A549 (cell line): ENCODE measurements around the gene SCYL2.

Experiments
- MAFK ChIP-seq: fragments of 450-650 bp; IDR thresholded peaks from 2 replicates; pipeline ENCODE4 v1.6.1; 2014; ENCODE audit not compliant: partially characterized antibody
- POLR2A ChIP-seq: IDR thresholded peaks from 2 replicates; pipeline ENCODE4 v1.6.1; 2012; ENCODE audit warnings: mild to moderate bottlenecking, low read length
- RARB ChIP-seq: fragments of 250-450 bp; sonication (Bioruptor Pico); IDR thresholded peaks from 2 replicates; pipeline ENCODE4 v1.8.0; 2021; ENCODE audit warnings: mild to moderate bottlenecking, moderate library complexity
- RCOR1 ChIP-seq: fragments of 150-350 bp; IDR thresholded peaks from 2 replicates; pipeline ENCODE4 v1.6.1; 2014; ENCODE audit warnings: antibody characterized with exemption, low read length, low read depth
- RFX5 ChIP-seq: fragments of 450-650 bp; IDR thresholded peaks from 2 replicates; pipeline ENCODE4 v1.7.1; 2014; ENCODE audit warnings: antibody characterized with exemption, mild to moderate bottlenecking, moderate library complexity
- ZFP36 ChIP-seq: fragments of 450-650 bp; IDR thresholded peaks from 2 replicates; pipeline ENCODE4 v1.6.1; 2014; ENCODE audit warnings: borderline replicate concordance; ENCODE audit not compliant: partially characterized antibody
- TF ChIP-seq, protein P1 (sequence below): fragments of >200 bp; sonication (Bioruptor Twin); formaldehyde crosslinking; IDR thresholded peaks from 3 replicates; pipeline ENCODE4 v1.5.1; 2016
- TF ChIP-seq, protein P2 (sequence below): fragments of 200-600 bp; sonication (generic); IDR thresholded peaks from 2 replicates; pipeline ENCODE4 v1.6.1; 2016; ENCODE audit warnings: antibody characterized with exemption, mild to moderate bottlenecking, moderate library complexity
- TF ChIP-seq, protein P3 (sequence below): IDR thresholded peaks from 2 replicates; pipeline ENCODE4 v1.6.1; 2012
- TF ChIP-seq, protein P4 (sequence below): fragments of 450-650 bp; IDR thresholded peaks from 2 replicates; pipeline ENCODE4 v1.6.1; 2014; ENCODE audit warnings: antibody characterized with exemption

DNA sequence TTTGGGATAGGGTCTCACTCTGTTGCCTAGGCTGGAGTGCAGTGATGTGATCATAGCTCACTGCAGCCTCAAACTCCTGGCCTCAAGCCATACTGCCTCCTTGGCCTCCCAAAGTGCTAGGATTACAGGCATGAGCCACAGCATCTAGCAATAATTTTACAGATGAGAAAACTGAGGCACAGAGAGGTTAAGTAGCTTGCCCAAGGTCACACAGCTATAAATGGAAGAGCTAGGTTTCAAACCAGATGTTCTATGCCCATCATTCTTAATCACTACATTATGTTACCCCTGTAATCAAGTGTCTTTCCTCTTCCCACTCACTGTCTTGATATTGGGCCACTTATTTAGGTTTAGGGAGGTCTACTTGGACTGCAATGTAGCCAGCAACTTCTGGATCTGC lies 93.5 kb downstream of the SCYL2 start:
- TF ChIP-seq, protein P1, sequence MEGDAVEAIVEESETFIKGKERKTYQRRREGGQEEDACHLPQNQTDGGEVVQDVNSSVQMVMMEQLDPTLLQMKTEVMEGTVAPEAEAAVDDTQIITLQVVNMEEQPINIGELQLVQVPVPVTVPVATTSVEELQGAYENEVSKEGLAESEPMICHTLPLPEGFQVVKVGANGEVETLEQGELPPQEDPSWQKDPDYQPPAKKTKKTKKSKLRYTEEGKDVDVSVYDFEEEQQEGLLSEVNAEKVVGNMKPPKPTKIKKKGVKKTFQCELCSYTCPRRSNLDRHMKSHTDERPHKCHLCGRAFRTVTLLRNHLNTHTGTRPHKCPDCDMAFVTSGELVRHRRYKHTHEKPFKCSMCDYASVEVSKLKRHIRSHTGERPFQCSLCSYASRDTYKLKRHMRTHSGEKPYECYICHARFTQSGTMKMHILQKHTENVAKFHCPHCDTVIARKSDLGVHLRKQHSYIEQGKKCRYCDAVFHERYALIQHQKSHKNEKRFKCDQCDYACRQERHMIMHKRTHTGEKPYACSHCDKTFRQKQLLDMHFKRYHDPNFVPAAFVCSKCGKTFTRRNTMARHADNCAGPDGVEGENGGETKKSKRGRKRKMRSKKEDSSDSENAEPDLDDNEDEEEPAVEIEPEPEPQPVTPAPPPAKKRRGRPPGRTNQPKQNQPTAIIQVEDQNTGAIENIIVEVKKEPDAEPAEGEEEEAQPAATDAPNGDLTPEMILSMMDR: no peak
- TF ChIP-seq MAFK (no peak), POLR2A (no peak), RFX5 (no peak), ZFP36 (peak; percentile 38), RCOR1 (no peak), RARB (CRISPR knock-in tag) (no peak)
- TF ChIP-seq, protein P2, sequence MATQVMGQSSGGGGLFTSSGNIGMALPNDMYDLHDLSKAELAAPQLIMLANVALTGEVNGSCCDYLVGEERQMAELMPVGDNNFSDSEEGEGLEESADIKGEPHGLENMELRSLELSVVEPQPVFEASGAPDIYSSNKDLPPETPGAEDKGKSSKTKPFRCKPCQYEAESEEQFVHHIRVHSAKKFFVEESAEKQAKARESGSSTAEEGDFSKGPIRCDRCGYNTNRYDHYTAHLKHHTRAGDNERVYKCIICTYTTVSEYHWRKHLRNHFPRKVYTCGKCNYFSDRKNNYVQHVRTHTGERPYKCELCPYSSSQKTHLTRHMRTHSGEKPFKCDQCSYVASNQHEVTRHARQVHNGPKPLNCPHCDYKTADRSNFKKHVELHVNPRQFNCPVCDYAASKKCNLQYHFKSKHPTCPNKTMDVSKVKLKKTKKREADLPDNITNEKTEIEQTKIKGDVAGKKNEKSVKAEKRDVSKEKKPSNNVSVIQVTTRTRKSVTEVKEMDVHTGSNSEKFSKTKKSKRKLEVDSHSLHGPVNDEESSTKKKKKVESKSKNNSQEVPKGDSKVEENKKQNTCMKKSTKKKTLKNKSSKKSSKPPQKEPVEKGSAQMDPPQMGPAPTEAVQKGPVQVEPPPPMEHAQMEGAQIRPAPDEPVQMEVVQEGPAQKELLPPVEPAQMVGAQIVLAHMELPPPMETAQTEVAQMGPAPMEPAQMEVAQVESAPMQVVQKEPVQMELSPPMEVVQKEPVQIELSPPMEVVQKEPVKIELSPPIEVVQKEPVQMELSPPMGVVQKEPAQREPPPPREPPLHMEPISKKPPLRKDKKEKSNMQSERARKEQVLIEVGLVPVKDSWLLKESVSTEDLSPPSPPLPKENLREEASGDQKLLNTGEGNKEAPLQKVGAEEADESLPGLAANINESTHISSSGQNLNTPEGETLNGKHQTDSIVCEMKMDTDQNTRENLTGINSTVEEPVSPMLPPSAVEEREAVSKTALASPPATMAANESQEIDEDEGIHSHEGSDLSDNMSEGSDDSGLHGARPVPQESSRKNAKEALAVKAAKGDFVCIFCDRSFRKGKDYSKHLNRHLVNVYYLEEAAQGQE: no peak
- TF ChIP-seq, protein P3, sequence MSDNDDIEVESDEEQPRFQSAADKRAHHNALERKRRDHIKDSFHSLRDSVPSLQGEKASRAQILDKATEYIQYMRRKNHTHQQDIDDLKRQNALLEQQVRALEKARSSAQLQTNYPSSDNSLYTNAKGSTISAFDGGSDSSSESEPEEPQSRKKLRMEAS: no peak
- TF ChIP-seq, protein P4, sequence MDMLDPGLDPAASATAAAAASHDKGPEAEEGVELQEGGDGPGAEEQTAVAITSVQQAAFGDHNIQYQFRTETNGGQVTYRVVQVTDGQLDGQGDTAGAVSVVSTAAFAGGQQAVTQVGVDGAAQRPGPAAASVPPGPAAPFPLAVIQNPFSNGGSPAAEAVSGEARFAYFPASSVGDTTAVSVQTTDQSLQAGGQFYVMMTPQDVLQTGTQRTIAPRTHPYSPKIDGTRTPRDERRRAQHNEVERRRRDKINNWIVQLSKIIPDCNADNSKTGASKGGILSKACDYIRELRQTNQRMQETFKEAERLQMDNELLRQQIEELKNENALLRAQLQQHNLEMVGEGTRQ: no peak
